Measurements from ENCODE around the gene FGR. TPM values are rescaled to one million over a fixed set of nuclear protein-coding genes. Genes with fewer than 3 reads are reported as not detected.

FGR gene
- total and polyA plus RNA-seq, 7 experiments from 2014 or later, result 0.15 to 246 (median 1.5) TPM

- ATAC-seq (no peak), DNase-seq (no peak)
- Mint-ChIP-seq H3K9me3 (no peaks in the 10 kb centered on the region), H3K36me3 (peaks cover 0 to 5% (median 0%) of the 10 kb centered on the region in 5 donors), H3K27me3 (peaks cover 0 to 10% (median 0%) of the 10 kb centered on the region in 5 donors), H3K4me3 (no peak overlapping the region), H3K4me1 (peaks cover 13 to 64% (median 57%) of the 10 kb centered on the region in 7 donors), H3K27ac (peak overlapping the region in 5 of 9 donors; percentile 38 to 87 (median 79))
- Histone ChIP-seq H3K9me3 (ENCODE audit: control insufficient read depth in 2 of 3, low read length in 3 of 3) (no peaks in the 10 kb centered on the region), H3K4me3 (ENCODE audit: low read length) (no peak overlapping the region), H3K27me3 (ENCODE audit: control insufficient read depth in 2 of 2, insufficient read depth in 2 of 2, low read length in 2 of 2) (no peaks in the 10 kb centered on the region), H3K36me3 (ENCODE audit: control insufficient read depth in 2 of 3, insufficient read depth in 3 of 3, low read length in 3 of 3) (no peaks in the 10 kb centered on the region), H3K27ac (ENCODE audit: low read depth, low read length) (no peak overlapping the region), H3K4me1 (ENCODE audit: control insufficient read depth in 2 of 2, insufficient read depth in 2 of 2, low read length in 2 of 2) (peaks cover 7 to 22% of the 10 kb centered on the region in 2 donors)
- intact Hi-C loops (cut with micrococcal nuclease), result no loop called here
- ChIA-PET CTCF (interaction anchor here (0.6 to 4.4 kb wide), 4 partner anchors 11 to 126 kb away, joined by 3 to 33 read pairs (median 4); no protein-coding TSS in a partner anchor), POLR2A (interaction anchor here (0.6 to 1.3 kb wide), 3 partner anchors 16 to 49 kb away, joined by 3 read pairs; no protein-coding TSS in a partner anchor)
Measured at GRCh38 chr1:27570784-27571183, 64.2 kb downstream of the FGR start.

GRCh38 chr1:27570356-27570755 is 64.6 kb downstream of the FGR start:
- Mint-ChIP-seq H3K4me3 (peak overlapping the region in 1 of 10 donors; percentile 29), H3K36me3 (peaks cover 0 to 5% (median 0%) of the 10 kb centered on the region in 5 donors), H3K27ac (peak overlapping the region in 4 of 9 donors; percentile 48 to 79 (median 72)), H3K4me1 (peaks cover 15 to 65% (median 57%) of the 10 kb centered on the region in 7 donors), H3K27me3 (peaks cover 0 to 10% (median 0%) of the 10 kb centered on the region in 5 donors), H3K9me3 (no peaks in the 10 kb centered on the region)
- POLR2A ChIA-PET, result interaction anchor here (0.6 to 2.0 kb wide), 5 partner anchors 15 to 100 kb away, joined by 3 to 6 read pairs (median 3); no protein-coding TSS in a partner anchor
- H3K9me3 ChIP-seq (ENCODE audit: control insufficient read depth in 2 of 3, low read length in 3 of 3), result no peaks in the 10 kb centered on the region
- H3K4me3 ChIP-seq (ENCODE audit: low read length), result no peak overlapping the region
- CTCF ChIA-PET, result interaction anchor here (0.6 to 4.4 kb wide), 3 partner anchors 12 to 126 kb away, joined by 4 to 33 read pairs (median 5); no protein-coding TSS in a partner anchor
- no peak for ATAC-seq
- H3K27ac ChIP-seq (ENCODE audit: low read depth, low read length), result no peak overlapping the region
- H3K4me1 ChIP-seq (ENCODE audit: control insufficient read depth in 2 of 2, insufficient read depth in 2 of 2, low read length in 2 of 2), result peaks cover 7 to 22% of the 10 kb centered on the region in 2 donors
- H3K27me3 ChIP-seq (ENCODE audit: control insufficient read depth in 2 of 2, insufficient read depth in 2 of 2, low read length in 2 of 2), result no peaks in the 10 kb centered on the region
- no peak for DNase-seq
- no peaks in the 10 kb centered on the region for H3K36me3 ChIP-seq (ENCODE audit: control insufficient read depth in 2 of 3, insufficient read depth in 3 of 3, low read length in 3 of 3)
- intact Hi-C loops (cut with micrococcal nuclease), result no loop called here

- H3K4me3 ChIP-seq (ENCODE audit: low read length), result no peak overlapping the region
- H3K9me3 ChIP-seq (ENCODE audit: control insufficient read depth in 2 of 3, low read length in 3 of 3), result no peaks in the 10 kb centered on the region
- Mint-ChIP-seq H3K9me3 (no peaks in the 10 kb centered on the region), H3K4me3 (peak overlapping the region in 9 of 10 donors; percentile 55 to 88 (median 74)), H3K4me1 (peaks cover 15 to 64% (median 57%) of the 10 kb centered on the region in 7 donors), H3K27me3 (peaks cover 0 to 10% (median 0%) of the 10 kb centered on the region in 5 donors), H3K36me3 (peaks cover 0 to 5% (median 0%) of the 10 kb centered on the region in 5 donors), H3K27ac (peak overlapping the region; percentile 64 to 93 (median 81))
- DNase-seq (peak in 2 of 9 donors; percentile 7 to 13), ATAC-seq (no peak)
- ChIA-PET CTCF (interaction anchor here (1.3 to 4.4 kb wide), 6 partner anchors 12 to 103 kb away, joined by 3 to 33 read pairs (median 5); partner anchors contain the start of genes AHDC1 and IFI6), POLR2A (interaction anchor here (0.6 to 2.0 kb wide), 5 partner anchors 11 to 101 kb away, joined by 3 to 6 read pairs (median 3); no protein-coding TSS in a partner anchor)
- peak overlapping the region; percentile 68 for H3K27ac ChIP-seq (ENCODE audit: low read depth, low read length)
- H3K36me3 ChIP-seq (ENCODE audit: control insufficient read depth in 2 of 3, insufficient read depth in 3 of 3, low read length in 3 of 3), result no peaks in the 10 kb centered on the region
- intact Hi-C loops (cut with micrococcal nuclease), result loop anchor here in 1 of 2 donors (2.0 kb wide), 2 partner anchors 47 to 155 kb away; partner anchors contain the start of gene FAM76A
- no peaks in the 10 kb centered on the region for H3K27me3 ChIP-seq (ENCODE audit: control insufficient read depth in 2 of 2, insufficient read depth in 2 of 2, low read length in 2 of 2)
- peaks cover 7 to 22% of the 10 kb centered on the region in 2 donors for H3K4me1 ChIP-seq (ENCODE audit: control insufficient read depth in 2 of 2, insufficient read depth in 2 of 2, low read length in 2 of 2)
Measured at GRCh38 chr1:27569506-27570291, 65.3 kb downstream of the FGR start.

- no peaks in the 10 kb centered on the region for H3K9me3 ChIP-seq (ENCODE audit: control insufficient read depth in 2 of 3, low read length in 3 of 3)
- Mint-ChIP-seq H3K4me3 (peak overlapping the region; percentile 55 to 88 (median 74)), H3K27me3 (peaks cover 0 to 5% (median 0%) of the 10 kb centered on the region in 5 donors), H3K9me3 (no peaks in the 10 kb centered on the region), H3K36me3 (peaks cover 0 to 1% (median 0%) of the 10 kb centered on the region in 5 donors), H3K27ac (peak overlapping the region; percentile 64 to 93 (median 81)), H3K4me1 (peaks cover 15 to 61% (median 55%) of the 10 kb centered on the region in 7 donors)
- H3K4me1 ChIP-seq (ENCODE audit: control insufficient read depth in 2 of 2, insufficient read depth in 2 of 2, low read length in 2 of 2), result peaks cover 7 to 22% of the 10 kb centered on the region in 2 donors
- ATAC-seq (no peak), DNase-seq (peak in 4 of 9 donors; percentile 12 to 20 (median 17))
- H3K27me3 ChIP-seq (ENCODE audit: control insufficient read depth in 2 of 2, insufficient read depth in 2 of 2, low read length in 2 of 2), result no peaks in the 10 kb centered on the region
- intact Hi-C loops (cut with micrococcal nuclease), result loop anchor here in 1 of 2 donors (2.0 kb wide), 2 partner anchors 46 to 156 kb away; partner anchors contain the start of gene FAM76A
- peak overlapping the region; percentile 43 for H3K4me3 ChIP-seq (ENCODE audit: low read length)
- H3K36me3 ChIP-seq (ENCODE audit: control insufficient read depth in 2 of 3, insufficient read depth in 3 of 3, low read length in 3 of 3), result no peaks in the 10 kb centered on the region
- ChIA-PET POLR2A (interaction anchor here (1.4 to 2.0 kb wide), 3 partner anchors 11 to 43 kb away, joined by 3 to 6 read pairs (median 3); no protein-coding TSS in a partner anchor), CTCF (interaction anchor here (1.2 to 4.4 kb wide), 8 partner anchors 11 to 103 kb away, joined by 3 to 33 read pairs (median 4); partner anchors contain the start of genes AHDC1 and IFI6)
- peak overlapping the region; percentile 68 for H3K27ac ChIP-seq (ENCODE audit: low read depth, low read length)
Measured at GRCh38 chr1:27569088-27569460, 65.9 kb downstream of the FGR start.

GRCh38 chr1:27568300-27569087 is 66.5 kb downstream of the FGR start:
- H3K27me3 ChIP-seq (ENCODE audit: control insufficient read depth in 2 of 2, insufficient read depth in 2 of 2, low read length in 2 of 2), result no peaks in the 10 kb centered on the region
- H3K36me3 ChIP-seq (ENCODE audit: control insufficient read depth in 2 of 3, insufficient read depth in 3 of 3, low read length in 3 of 3), result no peaks in the 10 kb centered on the region
- peak overlapping the region; percentile 51 for H3K4me3 ChIP-seq (ENCODE audit: low read length)
- Mint-ChIP-seq H3K4me3 (peak overlapping the region; percentile 55 to 88 (median 78)), H3K27me3 (no peaks in the 10 kb centered on the region), H3K4me1 (peaks cover 15 to 57% (median 51%) of the 10 kb centered on the region in 7 donors), H3K9me3 (no peaks in the 10 kb centered on the region), H3K27ac (peak overlapping the region; percentile 64 to 93 (median 83)), H3K36me3 (peaks cover 0 to 1% (median 0%) of the 10 kb centered on the region in 5 donors)
- POLR2A ChIA-PET, result interaction anchor here (1.4 to 2.1 kb wide), 4 partner anchors 12 to 47 kb away, joined by 3 to 7 read pairs (median 4); no protein-coding TSS in a partner anchor
- DNase-seq, result peak; percentile 87 to 96 (median 91)
- peak overlapping the region; percentile 68 for H3K27ac ChIP-seq (ENCODE audit: low read depth, low read length)
- H3K4me1 ChIP-seq (ENCODE audit: control insufficient read depth in 2 of 2, insufficient read depth in 2 of 2, low read length in 2 of 2), result peaks cover 7 to 19% of the 10 kb centered on the region in 2 donors
- H3K9me3 ChIP-seq (ENCODE audit: control insufficient read depth in 2 of 3, low read length in 3 of 3), result no peaks in the 10 kb centered on the region
- intact Hi-C loops (cut with micrococcal nuclease), result loop anchor here (1.0 to 2.0 kb wide), 8 partner anchors 12 to 156 kb away; partner anchors contain the start of genes AHDC1 (in 2 of the 2), WASF2 (in 2 of the 2) and FAM76A (in 1 of the 2)
- peak; percentile 96 for ATAC-seq
- CTCF ChIA-PET, result interaction anchor here (0.9 to 4.4 kb wide), 11 partner anchors 10 to 104 kb away, joined by 3 to 33 read pairs (median 4); partner anchors contain the start of genes AHDC1 and IFI6

Data from naive thymus-derived CD4-positive, alpha-beta T cell (primary cell).